DMS153 treated with DMSO at 0.1 percent for 48 hours (cell line): Measurements from ENCODE around the gene GABBR2.
"Not testable (repeated sequence)": the region's sequence is repeated elsewhere in the genome, so short reads cannot be mapped to it uniquely, and the experiment has no call there.

Source experiments
- DNase-seq: peaks from one replicate; lab custom pipeline; 2025; ENCODE audit not compliant: unreplicated experiment; lab: John Stamatoyannopoulos, UW

The GABBR2 gene

GRCh38 chr9:98310752-98311392 lies 397.9 kb downstream of the GABBR2 start:
- no peak for DNase-seq

- no peak for DNase-seq
Measured at GRCh38 chr9:98306384-98307145, 402.2 kb downstream of the GABBR2 start.

GRCh38 chr9:98304381-98304780 lies 404.4 kb downstream of the GABBR2 start:
- no peak for DNase-seq

GRCh38 chr9:98303633-98304125 lies 405.1 kb downstream of the GABBR2 start:
- DNase-seq, result no peak

- no peak for DNase-seq
Measured at GRCh38 chr9:98302938-98303632, 405.6 kb downstream of the GABBR2 start.

GRCh38 chr9:98302150-98302549 lies 406.6 kb downstream of the GABBR2 start:
- DNase-seq, result no peak

- no peak for DNase-seq
Measured at GRCh38 chr9:98300611-98301010, 408.1 kb downstream of the GABBR2 start.

- no peak for DNase-seq
Measured at GRCh38 chr9:98298476-98298875, 410.3 kb downstream of the GABBR2 start.

- DNase-seq, result no peak
Measured at GRCh38 chr9:98295824-98296223, 412.9 kb downstream of the GABBR2 start.

GRCh38 chr9:98291820-98292219 lies 416.9 kb downstream of the GABBR2 start:
- DNase-seq, result no peak

GRCh38 chr9:98290411-98290810 lies 418.3 kb downstream of the GABBR2 start:
- no peak for DNase-seq

GRCh38 chr9:98289614-98290201 lies 419.0 kb downstream of the GABBR2 start:
- no peak for DNase-seq

- no peak for DNase-seq
Measured at GRCh38 chr9:98288881-98289280, 419.9 kb downstream of the GABBR2 start.

GRCh38 chr9:98287384-98287783 lies 421.4 kb downstream of the GABBR2 start:
- no peak for DNase-seq

- no peak for DNase-seq
Measured at GRCh38 chr9:98285446-98285845, 423.3 kb downstream of the GABBR2 start.

GRCh38 chr9:98284754-98285153 lies 424.0 kb downstream of the GABBR2 start:
- no peak for DNase-seq

- DNase-seq, result not testable (repeated sequence)
Measured at GRCh38 chr9:98283143-98283542, 425.6 kb downstream of the GABBR2 start.

GRCh38 chr9:98281281-98281680 lies 427.5 kb downstream of the GABBR2 start:
- no peak for DNase-seq

GRCh38 chr9:98280574-98280973 lies 428.2 kb downstream of the GABBR2 start:
- no peak for DNase-seq

- no peak for DNase-seq
Measured at GRCh38 chr9:98280162-98280561, 428.6 kb downstream of the GABBR2 start.

GRCh38 chr9:98276907-98277469 lies 431.7 kb downstream of the GABBR2 start:
- DNase-seq, result no peak
